Measurements from ENCODE around the gene KCND2. TPM values are rescaled to one million over a fixed set of nuclear protein-coding genes. Genes with fewer than 3 reads are reported as not detected.

KCND2 gene
- polyA plus RNA-seq, 1 of the 3 experiments (the other 2 are of a cell fraction) = not detected

- Histone ChIP-seq H4K20me1 (ENCODE audit: insufficient read depth) (no peaks in the 10 kb centered on the region), H3K9ac (no peak overlapping the region), H3K4me3 (ENCODE audit: low read depth in 2 of 2, low read length in 1 of 2) (no peak overlapping the region), H3K4me2 (no peak overlapping the region), H3K9me3 (no peaks in the 10 kb centered on the region), H3F3A (replicated peaks; ENCODE audit: insufficient read depth) (no peaks in the 10 kb centered on the region), H3K9me2 (0 out of 2 replicates have a peak, but pooled peaks cover 2% of the 10 kb centered on the region), H3K4me1 (ENCODE audit: control insufficient read depth in 1 of 2, insufficient read depth in 2 of 2, low read depth in 1 of 2, low read length in 1 of 2) (no peaks in the 10 kb centered on the region), H2AFZ (ENCODE audit: low read depth) (no peak overlapping the region; the same call in 1 of the 2 replicates), H3K27ac (ENCODE audit: low read depth in 2 of 2, low read length in 1 of 2) (no peak overlapping the region), H3K27me3 (ENCODE audit: insufficient read depth) (no peaks in the 10 kb centered on the region), H3K79me2 (ENCODE audit: insufficient read depth) (no peaks in the 10 kb centered on the region), H3K36me3 (replicated peaks in 1 of 2; ENCODE audit: control insufficient read depth in 1 of 2, insufficient read depth in 2 of 2, low read length in 1 of 2) (no peaks in the 10 kb centered on the region)
- CTCF ChIA-PET = no interaction called here
- 51% methylated on average over 1 of the region's 1 CpG for WGBS (ENCODE audit: low lambda C conversion rate)
- DNase-seq = no peak
- POLR2A ChIA-PET = no interaction called here
- no peak for TF ChIP-seq REST (IDR thresholded peaks at IDR 0.05; ENCODE audit: low read depth, low read length)
- TF ChIP-seq POLR2AphosphoS5 (IDR thresholded peaks at IDR 0.05; ENCODE audit: low read depth, low read length) = no peak
- TF ChIP-seq TCF12 (IDR thresholded peaks at IDR 0.05) = no peak
- TF ChIP-seq SIN3A (IDR thresholded peaks at IDR 0.05; ENCODE audit: borderline replicate concordance, low read depth, low read length) = no peak
- TF ChIP-seq SMC3 (IDR thresholded peaks at IDR 0.05; ENCODE audit: low read depth, low read length) = no peak
- no peak for TF ChIP-seq MXI1 (IDR thresholded peaks at IDR 0.05; ENCODE audit: low read depth, low read length)
- no peak for TF ChIP-seq FOXM1 (IDR thresholded peaks at IDR 0.05; ENCODE audit: low read depth)
- no peak for TF ChIP-seq PBX3 (IDR thresholded peaks at IDR 0.05)
- no peak for TF ChIP-seq TAF1 (IDR thresholded peaks at IDR 0.05; ENCODE audit: borderline replicate concordance, low read depth, low read length)
- no peak for TF ChIP-seq MEF2A (IDR thresholded peaks at IDR 0.05; ENCODE audit: borderline replicate concordance, low read depth)
- no peak for TF ChIP-seq CHD2 (IDR thresholded peaks at IDR 0.05; ENCODE audit: low read length, partially characterized antibody)
- no peak for TF ChIP-seq IRF3 (IDR thresholded peaks at IDR 0.05; ENCODE audit: low read depth, low read length)
- TF ChIP-seq RAD21 (IDR thresholded peaks at IDR 0.05; ENCODE audit: low read length) = no peak
- TF ChIP-seq GABPA (IDR thresholded peaks at IDR 0.05; ENCODE audit: low read depth) = no peak
- TF ChIP-seq NFIC (IDR thresholded peaks at IDR 0.05; ENCODE audit: borderline replicate concordance) = no peak
- no peak for TF ChIP-seq RXRA (IDR thresholded peaks at IDR 0.05; ENCODE audit: borderline replicate concordance, low read depth)
Observed at GRCh38 chr7:120600607-120601006, 327.6 kb downstream of the KCND2 start.
